EL (cell line): ENCODE results near the gene NRTN.
"Not testable (repeated sequence)": the region's sequence is repeated elsewhere in the genome, so short reads cannot be mapped to it uniquely, and the experiment has no call there.

ENCODE experiments used
- DNase-seq: peaks from one replicate; pipeline ENCODE4 v3.0.0-alpha.2; 2016

NRTN gene

DNA sequence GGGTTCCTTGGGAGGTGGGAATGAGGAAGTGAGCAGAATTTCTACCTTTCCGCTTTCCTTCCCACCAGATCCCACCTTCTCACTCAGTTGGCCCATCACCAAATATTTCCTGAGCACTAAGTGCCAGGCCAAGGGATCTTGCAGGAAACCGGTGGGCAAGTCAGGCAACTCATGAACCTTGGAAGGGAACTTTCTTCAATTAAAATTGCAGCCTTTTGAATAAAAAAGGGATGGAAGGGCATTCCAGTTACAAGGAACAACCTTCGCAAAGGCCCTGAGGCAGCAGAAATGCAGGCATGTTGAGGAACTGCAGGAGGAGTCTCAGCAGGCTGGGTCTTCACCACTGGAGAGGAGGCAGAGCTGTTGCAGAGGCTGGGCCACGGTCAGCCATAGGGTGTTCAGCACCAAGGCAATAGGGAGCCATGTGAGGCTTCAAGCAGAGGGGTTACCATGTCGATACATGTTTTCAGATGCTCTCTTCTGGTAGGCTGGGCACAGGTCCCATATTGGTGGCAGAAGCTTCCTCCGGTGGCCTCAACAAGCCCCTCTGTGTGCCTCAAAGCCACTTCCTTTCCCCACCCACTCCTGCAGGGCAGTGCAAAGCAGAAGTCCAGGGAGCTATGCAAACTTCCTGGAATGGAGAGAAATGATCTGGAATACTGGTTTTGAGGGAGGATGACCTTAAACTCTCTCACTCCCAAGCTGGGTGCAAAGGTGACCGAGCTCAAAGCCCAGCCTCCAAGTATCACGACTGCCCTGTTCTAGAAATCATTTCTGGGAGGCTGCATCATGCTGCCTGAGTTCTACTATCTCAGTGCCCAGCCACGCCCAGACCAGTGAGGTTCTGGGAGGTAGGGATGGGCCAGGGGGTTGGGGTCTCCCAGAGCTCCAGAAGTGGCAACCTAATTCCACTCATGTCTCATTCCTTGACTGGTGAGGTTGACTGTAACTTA, 34.5 kb downstream of the NRTN start, which contains the start of gene FUT6:
Gene FUT6 (minus strand): TSS at position 638 of the 953 bp plus-strand sequence. CDS start 7,135 bp downstream, outside the sequence.
- DNase-seq, result no peak

DNA sequence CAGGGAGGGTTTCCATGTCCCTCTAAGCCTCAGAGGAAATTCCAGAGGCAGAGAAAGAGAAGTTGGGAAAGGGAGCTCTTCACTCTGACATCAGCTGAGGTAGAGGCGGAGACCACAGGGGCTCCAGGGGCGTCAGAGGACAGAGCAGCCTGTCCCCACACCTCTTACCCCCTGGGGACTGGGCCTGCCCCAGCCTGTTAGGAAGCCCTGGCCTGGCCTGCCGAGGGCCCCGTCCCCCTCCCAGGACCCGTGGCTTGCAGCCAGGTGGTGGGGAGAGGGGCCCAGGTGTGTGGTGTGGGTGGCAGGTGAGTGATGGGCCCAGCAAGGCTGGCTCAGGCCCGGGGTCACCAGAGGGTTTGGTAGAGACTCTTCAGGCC, 36.9 kb downstream of the NRTN start:
- not testable (repeated sequence) for DNase-seq

DNA sequence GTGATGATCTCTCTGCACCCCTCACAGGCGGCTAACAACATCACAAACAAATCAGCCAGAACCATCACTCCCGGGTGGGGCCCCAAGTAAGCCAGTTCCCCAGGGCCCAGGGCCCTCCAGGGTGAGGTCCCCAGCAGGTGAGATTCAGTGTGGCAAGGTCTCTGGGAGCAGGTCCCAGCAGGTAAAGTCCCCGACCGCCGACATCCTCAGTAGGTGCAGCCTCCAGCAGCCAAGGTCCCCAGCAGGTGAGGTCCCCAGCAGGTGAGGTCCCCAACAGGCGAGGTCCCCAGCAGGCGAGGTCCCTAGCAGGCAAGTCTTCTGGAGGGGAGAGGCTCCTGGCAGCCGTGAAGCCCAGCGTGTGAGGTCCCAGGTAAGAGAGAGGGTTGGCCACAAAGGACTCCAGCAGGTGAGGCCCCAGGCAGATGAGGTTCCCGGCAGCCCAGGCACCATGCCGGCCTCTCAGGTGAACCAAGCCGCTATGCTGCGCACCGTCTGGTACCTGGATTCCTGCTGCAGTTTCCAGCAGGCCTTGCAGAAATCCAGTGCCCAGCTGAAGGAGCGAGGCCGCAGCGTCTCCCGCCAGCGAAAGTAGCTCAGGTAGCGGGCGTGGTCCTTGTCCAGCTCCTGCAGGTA, 38.5 kb downstream of the NRTN start:
- no peak for DNase-seq

DNA sequence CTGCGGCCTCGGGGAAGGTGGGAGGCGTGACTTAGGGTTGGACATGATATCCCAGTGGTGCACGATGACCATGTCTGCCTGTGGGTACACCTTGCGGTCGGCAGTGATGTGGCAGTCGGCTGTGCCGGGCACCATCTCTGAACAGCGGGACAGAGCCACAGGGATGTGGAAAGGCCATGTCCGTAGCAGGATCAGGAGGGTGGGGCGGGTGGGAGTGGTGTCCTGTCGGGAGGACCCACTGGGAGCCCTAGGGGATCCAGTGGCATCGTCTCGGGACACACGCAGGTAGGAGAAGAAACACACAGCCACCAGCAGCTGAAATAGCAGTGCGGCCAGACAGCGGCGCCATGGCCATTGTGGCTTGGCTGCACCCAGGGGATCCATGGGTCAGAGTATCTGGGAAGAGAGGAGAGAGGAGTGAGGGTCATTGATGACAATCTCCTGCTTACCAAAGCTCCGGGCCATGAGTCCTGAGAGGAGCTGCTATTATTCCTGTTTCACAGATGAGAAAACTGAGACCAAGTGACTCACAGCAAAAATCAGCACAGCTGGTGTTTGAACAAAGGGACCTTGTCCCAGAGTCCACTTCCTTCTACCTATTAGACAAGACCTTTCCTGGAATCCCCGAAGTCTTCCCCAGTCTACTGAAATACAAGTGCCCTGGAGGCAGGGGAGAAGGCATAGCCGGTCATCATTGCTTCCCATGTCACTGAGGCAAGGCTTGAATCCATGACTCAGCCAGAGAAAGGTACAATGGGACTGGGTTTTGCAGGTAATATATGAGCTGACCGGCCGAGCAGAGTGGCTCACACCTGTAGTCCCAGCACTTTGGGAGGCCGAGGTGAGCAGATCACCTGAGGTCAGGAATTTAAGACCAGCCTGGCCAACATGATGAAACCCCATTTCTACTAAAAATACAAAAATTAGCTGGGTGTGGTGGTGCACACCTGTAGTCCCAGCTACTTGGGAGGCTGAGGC, 39.9 kb downstream of the NRTN start:
- no peak for DNase-seq

DNA sequence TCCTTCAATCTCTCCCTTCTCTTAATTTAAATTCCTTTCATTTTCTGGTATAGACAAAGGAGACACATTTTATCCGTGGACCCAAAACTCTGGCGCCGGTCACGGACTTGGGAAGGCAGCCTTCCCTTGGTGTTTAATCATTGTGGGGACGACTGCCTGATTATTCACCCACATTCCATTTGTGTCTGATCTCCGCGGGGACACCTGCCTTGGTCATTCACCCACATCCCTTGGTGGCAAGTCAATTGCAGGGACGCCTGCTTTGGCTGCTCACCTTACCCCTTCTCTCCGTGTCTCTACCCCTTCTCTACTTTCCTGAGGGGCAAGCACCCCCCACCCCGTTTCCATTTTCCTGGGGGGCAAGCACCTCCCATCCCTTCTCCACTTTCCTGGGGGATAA, 43.0 kb downstream of the NRTN start:
- DNase-seq, result not testable (repeated sequence)

DNA sequence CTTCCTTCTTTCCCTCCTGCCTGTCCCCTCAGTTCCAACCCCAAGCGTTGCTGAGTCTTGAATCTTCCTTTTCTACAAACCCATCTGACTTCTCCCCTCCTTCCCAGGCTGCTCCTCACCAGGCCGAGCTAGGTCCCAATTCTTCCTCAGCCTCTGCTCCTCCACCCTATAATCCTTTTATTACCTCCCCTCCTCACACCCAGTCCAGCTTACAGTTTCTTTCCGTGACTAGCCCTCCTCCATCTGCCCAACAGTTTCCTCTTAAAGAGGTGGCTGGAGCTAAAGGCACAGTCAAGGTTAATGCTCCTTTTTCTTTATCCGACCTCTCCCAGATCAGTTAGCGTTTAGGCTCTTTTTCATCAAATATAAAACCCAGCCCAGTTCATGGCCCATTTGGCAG, 43.8 kb downstream of the NRTN start:
- not testable (repeated sequence) for DNase-seq

DNA sequence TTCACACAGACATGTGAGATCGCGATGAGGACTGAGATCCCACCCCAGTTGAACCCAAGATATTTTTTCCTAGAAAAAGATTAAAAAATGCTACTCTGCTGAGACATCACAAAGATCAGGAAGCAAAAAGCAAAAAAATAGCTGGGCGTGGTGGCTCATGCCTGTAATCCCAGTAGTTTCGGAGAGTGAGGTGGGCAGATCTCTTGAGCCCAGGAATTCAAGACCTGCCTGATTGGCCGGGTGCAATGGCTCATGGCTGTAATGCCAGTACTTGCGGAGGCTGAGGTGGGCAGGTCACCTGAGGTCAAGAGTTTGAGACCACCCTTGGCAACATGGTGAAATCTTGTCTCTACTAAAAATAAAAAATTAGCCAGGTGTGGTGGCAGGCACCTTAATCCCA, 45.3 kb downstream of the NRTN start:
- no peak for DNase-seq

DNA sequence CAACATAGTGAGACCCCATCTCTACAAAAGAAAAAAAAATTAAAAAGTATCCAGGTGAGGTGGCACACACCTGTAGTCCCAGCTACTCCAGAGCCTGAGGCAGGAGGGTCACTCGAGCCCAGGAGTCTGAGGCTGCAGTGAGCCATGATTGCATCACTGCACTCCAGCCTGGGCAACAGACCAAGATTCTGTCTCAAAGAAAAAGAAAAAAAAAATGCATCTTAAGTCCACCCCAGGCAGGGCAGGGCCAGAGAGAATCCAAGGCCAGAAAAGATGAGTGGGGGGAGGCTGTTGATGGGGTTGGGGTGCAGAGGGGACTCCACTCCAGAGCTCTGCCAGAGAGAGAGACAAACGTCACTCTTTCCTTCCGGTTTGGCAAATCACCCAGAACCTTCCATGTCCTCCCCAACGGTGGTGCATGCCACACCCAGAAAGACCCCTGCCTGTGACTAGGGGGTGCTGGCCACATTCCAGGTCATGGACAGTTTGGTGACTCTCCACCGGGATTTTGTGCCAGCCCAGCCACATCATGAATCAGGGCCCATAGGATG, 46.0 kb downstream of the NRTN start:
- peak; percentile 54 for DNase-seq

DNA sequence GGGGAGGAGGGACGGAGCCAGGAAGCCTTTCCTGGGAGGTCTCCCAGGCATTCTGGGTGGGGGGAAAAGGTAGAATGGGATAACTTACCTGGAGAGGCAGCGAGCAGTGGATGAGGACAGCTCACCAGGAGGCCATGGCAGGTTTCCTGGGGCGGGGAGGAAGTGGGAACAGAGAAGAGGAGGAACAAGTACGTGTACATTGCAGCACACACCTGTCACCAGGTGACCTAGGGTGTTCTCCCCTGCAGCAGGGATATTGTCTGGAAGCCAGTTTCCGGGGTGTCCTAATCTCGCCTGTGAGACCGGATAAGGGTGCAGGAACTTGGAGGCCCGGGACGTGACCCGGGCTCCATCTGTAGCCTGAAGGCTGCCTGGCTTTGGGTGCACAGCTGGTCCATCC, 46.4 kb downstream of the NRTN start, which contains the start of gene FUT3:
Gene FUT3 (minus strand): TSS at position 148 of the 400 bp plus-strand sequence.
- no peak for DNase-seq

DNA sequence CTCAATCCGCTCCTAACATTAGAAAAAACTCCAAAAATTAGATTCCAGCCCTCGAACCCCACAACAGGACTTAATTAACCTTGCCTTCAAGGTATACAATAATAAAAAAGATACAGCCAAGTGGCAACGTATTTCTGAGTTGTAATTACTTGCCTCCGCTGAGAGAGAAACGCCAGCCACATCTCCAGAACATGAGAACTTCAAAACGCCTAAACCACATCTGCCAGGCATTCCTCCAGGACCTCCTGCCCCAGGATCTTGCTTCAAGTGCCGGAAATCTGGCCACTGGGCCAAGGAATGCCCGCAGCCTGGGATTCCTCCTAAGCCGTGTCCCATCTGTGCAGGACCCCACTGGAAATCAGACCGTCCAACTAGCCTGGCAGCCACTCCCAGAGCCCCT, 49.3 kb downstream of the NRTN start:
- DNase-seq, result not testable (repeated sequence)

DNA sequence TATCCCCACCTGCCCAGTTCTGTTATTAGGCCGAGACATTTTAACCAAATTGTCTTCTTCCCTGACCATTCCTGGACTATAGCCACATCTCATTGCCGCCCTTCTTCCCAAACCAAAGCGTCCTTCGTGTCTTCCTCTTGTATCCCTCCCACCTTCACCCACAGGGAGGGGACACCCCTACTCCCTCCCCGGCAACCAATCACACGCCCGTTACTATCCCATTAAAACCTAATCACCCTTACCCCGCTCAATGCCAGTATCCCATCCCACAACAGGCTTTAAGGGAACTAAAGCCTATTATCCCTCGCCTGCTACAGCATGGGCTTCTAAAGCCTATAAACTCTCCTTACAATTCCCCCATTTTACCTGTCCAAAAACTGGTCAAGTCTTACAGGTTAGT, 50.3 kb downstream of the NRTN start:
- DNase-seq, result not testable (repeated sequence)

DNA sequence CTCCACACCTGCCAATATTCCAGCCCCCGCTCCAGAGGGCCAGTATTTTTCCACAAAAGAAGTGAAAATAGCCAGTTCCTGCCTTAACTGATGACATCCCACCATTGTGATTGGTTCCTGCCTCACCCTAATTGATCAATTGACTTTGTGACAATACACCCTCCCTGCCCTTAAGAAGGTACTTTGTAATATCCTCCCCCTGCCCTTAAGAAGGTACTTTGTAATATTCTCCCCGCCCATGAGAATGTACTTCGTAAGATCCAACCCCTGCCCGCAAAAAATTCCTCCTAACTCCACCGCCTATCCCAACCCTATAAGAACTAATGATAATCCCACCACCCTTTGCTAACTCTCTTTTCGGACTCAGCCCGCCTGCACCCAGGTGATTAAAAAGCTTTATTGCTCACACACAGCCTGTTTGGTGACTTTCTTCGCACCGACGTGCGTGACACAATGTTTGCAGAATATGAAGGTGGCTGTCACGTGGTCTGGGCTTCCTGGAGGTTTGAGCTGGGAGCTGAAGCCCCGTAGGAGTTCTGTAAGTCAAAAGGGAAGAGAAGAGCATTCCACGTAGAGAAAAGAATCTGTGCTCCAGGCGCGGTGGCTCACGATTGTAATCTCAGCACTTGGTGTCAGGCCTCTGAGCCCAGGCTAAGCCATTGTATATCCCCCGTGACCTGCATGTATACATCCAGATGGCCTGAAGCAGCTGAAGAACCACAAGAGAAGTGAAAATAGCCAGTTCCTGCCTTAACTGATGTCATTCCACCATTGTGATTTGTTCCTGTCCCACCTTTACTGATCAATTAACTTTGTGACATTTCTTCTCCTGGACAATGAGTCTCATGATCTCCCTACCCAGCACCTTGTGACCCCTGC, 52.6 kb downstream of the NRTN start:
- no peak for DNase-seq

DNA sequence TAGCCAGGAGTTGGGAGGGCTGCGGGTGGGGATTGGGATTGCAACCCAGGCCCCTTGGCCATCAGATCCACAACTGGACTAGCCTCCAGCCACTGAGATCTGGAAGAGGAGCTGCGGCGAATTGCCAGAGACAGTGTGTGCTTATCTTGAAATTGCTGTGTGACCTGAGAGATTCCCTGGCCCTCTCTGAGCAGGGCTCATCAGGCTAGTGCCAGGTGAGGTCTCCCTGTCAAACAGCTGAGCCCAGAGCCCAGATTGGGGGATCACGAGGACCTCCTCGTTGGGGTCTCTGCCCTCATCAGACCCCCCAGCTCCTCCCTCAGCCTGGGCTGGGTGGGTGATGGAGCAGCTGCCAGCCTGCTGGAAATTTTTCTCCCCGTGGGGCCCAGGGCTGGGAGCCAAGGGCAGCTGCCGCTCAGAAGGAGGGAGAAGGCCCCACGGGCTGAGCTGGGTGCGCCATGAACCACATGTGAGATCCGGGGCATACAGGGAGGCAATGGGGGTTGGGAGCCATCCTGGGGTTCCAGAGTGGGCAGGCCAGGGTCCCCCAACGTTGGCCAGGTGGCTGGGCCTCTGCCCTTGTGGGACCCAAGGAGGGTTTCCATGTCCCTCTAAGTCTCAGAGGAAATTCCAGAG, 58.3 kb downstream of the NRTN start:
- no peak for DNase-seq

DNA sequence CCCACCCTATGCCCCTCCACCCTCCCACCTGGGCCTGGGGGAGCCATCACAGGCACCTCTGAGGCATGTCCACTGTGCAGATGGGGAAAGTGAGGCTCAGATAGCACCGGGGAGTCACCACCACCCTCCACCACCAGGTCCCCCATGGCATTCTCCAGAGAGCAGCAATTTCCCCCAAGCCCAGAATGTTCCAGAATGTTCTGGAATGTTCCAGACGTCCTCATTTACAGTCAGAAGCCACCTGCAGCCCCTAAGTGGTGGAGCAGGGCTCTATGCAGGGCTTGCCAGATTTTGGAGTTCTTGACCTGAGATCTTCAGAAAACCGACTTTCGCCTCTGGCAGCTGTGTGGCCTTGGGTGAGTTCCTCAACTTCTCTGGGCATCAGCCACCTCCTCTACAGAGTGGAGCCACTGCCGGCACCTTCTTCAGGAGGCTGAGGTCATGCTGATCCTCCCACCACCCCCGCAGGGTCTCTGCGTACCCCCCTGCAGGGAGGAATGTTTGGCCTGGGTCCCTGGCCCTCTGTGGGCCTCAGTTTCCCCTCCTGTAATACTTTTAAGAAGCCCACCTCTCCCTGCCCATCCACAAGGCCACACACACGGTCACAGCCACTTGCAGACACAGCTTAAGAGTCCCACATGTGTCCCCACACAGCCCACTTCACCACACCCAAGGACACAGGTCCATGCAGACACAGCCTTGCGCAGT, 59.3 kb downstream of the NRTN start:
- DNase-seq, result no peak

DNA sequence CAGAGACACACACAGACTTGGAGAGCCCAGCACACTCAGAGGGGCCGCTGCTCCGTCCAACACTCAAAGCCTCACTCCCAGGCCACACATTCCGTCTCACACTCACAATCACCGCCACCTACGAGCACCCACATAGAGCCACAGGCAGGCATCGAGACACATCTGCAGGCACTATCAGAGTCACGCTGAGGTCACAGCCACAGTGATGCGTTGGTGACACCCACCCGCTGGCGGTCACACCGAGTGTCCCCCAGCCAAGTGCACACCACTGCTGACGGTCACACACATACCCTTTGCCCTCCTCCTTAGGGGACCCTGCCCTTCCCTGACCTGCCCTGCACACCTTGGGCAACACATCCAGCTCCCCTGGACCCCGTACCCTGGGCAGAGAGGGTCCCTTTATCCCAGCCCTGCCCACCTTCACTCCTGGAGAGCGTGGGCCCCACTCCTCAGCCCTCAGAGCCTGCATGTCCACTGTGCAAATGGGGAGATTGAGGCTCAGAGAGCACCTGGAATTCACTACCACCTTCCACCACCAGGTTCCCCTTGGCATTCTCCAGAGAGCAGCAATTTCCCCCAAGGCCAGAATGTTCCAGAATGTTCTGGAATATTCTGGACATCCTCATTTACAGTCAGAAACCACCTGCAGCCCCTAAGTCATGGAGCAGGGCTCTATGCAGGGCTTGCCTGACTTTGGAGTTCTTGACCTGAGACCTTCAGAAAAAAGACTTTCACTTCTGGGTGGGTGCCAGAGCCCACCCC, 60.0 kb downstream of the NRTN start:
- no peak for DNase-seq

DNA sequence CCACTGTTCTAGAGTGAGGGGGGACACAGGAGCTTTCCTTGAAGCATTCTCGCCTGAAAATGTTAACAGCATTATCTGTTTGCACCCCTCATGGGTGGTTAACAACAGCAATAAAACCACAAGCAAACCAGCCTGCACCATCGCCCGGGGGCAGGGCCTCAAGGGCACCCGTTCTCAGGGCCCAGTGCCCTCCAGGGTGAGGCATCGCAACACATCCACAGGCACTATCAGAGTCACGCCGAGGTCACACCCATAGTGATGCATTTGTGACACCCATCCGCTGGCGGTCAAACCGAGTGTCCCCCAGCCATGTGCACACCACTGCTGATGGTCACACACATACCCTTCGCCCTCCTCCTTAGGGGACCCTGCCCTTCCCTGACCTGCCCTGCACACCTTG, 60.9 kb downstream of the NRTN start:
- no peak for DNase-seq

DNA sequence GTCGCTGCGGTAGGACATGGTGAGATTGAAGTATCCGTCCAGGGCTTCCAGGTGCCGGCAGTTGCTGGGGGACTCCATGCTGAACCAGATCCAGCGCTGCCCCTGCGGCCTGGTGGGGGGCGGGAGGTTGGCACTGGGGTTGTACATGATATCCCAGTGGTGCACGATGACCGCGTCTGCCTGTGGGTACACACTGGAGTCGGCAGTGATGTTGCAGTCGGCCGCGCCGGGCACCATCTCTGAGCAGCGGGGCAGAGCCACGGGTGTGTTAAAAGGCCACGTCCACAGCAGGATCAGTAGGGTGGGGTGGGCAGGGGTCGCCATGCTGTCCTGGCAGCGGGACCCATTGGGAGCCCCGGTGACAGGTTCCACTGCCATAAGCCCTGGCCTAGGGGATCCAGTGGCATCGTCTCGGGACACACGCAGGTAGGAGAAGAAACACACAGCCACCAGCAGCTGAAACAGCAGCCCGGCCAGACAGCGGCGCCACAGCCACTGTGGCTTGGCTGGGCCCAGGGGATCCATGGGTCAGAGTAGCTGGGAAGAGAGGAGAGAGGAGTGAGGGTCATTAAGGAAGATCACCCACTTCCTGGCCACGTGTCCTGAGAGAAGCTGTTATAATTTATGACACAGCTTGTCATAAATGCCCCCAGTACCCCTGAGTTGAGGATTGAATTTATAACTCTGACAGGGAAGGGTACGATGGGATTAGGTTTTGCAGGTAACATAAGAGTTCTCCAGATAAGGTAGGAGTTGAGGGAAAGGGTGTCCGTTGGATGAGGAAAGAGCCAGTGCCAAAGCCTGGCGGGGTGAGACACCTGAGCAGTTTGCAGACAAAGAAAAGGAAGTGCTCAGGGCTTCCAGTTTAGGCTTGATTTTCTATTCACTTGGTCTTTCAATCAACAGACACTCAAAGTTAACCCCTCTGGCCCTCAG, 62.6 kb downstream of the NRTN start:
- DNase-seq, result no peak

DNA sequence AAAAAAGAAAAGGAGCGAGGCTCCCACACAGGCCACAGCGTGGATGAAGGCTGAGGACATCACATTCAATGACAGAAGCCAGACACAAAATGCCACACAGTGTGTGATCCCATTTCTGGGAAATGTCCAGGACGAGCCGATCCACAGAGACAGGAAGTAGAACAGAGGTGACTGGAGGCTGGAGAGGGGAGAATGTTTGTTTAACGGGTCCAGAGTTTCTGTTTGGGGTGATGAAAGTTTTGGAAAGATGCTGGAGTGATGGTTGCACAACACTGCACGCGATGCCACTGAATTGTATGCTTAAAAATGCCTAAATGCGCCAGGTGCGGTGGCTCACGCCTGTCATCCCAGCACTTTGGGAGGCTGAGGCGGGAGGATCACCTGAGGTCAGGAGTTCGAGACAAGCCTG, 66.1 kb downstream of the NRTN start:
- no peak for DNase-seq
